HG02623 (cell line): ENCODE data around the gene NECTIN4.

Experiments used
- ATAC-seq: cut with Tn5 transposase; IDR thresholded peaks from one replicate; pipeline ENCODE4 v1.9.1; 2021; ENCODE audit warnings: moderate library complexity; ENCODE audit not compliant: unreplicated experiment

Gene NECTIN4

DNA sequence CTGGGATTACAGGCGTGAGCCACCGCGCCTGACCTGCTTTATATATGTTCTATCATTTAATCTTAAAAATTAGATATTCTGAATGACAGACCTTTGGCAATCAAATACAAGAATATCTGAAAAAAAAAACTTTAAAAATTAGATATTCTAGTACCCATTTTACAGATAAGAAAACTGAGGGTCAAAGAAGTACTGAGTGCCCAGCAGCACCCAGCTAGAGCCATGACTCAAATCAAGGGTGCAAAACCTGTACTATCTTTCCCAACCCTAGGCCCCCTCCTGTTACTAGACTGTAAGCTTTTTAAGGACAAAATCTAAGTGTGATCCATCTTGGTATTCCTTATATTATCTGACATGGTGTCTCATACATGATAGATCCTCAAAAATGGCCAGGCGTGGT, 27.9 kb downstream of the NECTIN4 start:
- ATAC-seq: no peak

GRCh38 chr1:161059293-161059692, 30.1 kb downstream of the NECTIN4 start:
- ATAC-seq: no peak

GRCh38 chr1:161054805-161055204, 34.6 kb downstream of the NECTIN4 start:
- no peak for ATAC-seq

GRCh38 chr1:161054232-161054631, 35.1 kb downstream of the NECTIN4 start:
- no peak for ATAC-seq

GRCh38 chr1:161052899-161053298, 36.5 kb downstream of the NECTIN4 start:
- no peak for ATAC-seq

DNA sequence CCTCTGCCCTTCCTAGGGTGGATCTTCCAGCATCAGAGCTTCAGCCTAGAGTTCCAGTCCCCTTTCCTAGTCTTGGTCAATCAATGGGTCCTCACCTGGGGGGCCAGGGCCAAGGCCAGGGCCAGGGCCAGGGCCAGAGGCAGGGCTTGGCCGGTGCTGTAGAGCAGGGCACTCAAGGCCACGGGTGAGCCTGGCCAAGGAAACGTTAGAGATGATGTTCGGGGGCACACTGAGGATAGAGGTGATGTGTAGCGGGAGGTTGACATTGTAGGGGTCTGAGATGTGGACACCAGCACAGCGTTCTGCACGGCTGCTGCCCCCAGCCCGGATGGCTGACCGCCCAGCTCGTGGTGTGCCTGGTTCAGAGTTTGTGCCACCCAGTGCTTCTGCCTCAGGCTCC, 38.1 kb downstream of the NECTIN4 start:
- no peak for ATAC-seq

DNA sequence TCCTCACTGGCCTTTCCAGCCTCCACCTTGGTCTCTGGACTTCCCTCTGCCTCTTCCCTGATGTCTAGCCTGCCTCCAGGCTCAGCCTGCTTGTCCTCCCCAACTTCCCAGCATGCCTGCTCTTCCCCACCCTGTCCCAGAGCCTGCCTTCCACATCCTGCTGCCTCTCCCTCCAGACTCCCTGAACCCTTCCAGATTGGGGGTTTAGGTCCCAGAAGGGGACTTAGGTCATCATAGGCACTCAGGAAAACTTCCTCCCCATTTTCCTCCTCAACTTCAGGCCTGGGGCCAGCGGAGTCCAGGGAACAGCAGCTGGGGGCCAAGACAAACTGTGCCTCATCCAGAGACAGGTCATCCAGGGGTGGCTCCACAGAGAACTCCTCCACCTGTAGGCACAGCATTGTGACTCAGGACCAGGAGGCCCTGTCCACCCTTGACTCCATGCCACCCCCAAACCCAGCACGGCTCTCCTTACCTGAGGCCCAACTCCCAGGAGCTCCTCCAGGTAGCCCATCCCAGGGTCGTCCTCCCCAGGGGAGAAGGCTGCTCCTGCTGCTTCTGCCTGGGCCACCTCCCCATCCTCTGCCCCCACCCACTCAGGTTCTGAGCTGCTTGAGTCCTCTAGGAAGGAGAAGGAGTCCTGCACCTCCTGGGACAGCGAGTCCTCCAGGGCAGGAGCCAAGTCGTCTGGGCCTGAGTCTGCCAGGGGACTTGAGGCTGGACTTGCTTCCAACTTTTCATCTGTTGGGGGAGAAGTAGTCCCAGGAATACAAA, 40.2 kb downstream of the NECTIN4 start:
- no peak for ATAC-seq

GRCh38 chr1:161047436-161048420, 41.6 kb downstream of the NECTIN4 start:
- ATAC-seq: no peak

DNA sequence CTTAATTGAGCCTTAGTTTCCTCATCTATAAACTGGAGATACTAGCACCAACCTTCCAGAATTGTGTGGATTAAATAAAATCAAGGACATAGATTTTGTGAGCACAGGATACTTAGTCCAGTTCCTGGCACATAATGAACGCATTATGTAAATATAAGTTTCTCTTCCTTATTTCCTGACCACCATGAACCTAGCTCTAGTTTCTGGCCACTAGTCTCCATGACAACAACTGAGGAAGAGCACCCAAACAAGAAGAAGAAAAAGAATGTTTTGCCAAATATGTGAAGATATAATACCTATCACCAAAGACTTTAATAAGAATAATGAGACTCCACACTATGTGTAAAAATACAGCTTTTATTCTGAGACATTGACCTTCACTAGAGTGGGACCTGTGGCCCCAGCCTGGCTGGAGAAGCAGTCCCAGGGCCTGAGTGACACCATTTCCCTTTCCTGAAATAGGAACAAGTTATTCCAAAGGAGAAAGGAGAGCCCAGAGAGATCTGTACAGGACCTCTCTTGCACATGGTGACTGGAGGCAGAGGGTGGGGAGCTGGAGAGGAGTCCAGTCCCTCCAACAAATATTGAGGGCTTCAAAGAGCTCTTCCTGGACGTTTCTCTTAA, 42.6 kb downstream of the NECTIN4 start:
- peak; percentile 28 for ATAC-seq

- peak; percentile 61 for ATAC-seq
Measured at GRCh38 chr1:161045736-161046604, 43.4 kb downstream of the NECTIN4 start, which contains the start of gene USF1. USF1 (minus strand) TSS chr1:161045977; CDS start chr1:161043275, 2,702 bp downstream.

GRCh38 chr1:161044908-161045735, 44.2 kb downstream of the NECTIN4 start:
- peak; percentile 35 for ATAC-seq

DNA sequence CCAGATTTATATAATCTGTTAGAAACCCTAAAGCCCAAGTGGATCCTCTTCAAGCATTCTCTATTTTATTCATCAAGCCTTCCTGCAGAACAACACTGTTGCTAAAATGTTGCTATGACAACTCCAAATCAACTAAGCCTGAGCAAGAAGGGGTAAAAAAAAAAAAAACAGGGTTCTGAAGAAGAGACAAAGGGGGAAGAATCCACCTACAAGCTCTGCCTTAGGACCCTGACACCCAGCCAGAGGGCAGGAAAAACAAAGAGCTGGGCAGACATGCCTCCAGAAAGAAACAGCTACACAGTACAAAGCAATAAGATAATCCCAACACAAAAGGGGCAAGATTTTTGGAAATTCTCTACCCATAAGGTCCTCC, 44.8 kb downstream of the NECTIN4 start:
- no peak for ATAC-seq

- no peak for ATAC-seq
Measured at GRCh38 chr1:161039546-161039945, 49.8 kb downstream of the NECTIN4 start.

DNA sequence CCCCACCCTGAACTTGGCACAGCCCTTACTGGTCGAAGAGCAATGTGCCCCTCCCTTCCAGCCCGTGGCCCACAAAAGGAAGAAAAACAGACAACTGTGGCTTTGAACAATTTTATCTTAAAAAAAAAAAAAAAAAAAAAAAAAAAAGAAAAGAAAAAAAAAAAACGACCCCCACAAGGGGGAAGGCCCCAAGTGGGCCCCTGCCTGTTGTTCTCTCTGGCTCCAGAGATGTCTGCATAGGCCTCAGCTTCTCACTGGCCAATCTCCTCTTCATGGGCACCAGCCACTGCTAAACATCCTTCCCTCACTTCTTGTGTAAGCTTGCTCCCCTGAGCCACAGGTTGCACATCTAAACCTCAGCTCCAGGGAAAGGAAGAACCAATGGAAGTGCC, 50.2 kb downstream of the NECTIN4 start:
- ATAC-seq: no peak

DNA sequence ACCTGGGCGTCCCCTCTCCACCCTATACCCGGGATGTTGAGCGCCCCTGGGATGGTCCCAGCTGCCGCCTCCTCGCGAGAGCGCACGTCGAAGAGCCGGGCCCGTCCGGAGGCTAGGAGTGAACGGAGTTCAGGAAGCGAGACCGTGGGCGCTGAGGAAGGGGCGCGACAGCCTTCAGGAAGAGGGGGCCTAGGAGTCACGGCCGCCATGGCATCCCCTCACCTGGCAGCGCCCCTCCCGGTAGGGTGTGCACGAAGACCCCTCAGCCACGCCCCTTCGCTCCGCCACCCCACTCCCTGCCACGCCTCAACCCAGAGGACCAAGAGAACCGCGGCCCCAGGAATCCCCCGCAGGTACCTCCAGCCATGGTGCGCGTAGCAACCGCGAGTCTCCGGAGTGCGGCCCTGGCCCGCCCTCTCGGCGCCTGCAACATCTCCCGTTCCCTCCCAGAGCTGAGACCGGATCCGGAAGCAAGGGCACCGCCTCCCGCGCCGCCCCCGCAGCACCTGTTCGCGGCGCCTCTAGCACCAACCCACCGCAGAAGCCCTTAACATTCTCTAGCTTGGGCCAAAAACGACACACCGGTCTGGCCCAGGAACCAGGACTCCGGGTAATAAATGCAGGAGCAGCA, 50.7 kb downstream of the NECTIN4 start, which contains the start of gene TSTD1:
TSTD1 (minus strand) TSS at position 442 of the 631 bp plus-strand sequence; CDS start at position 367, 75 bp downstream.
- peak; percentile 81 for ATAC-seq

DNA sequence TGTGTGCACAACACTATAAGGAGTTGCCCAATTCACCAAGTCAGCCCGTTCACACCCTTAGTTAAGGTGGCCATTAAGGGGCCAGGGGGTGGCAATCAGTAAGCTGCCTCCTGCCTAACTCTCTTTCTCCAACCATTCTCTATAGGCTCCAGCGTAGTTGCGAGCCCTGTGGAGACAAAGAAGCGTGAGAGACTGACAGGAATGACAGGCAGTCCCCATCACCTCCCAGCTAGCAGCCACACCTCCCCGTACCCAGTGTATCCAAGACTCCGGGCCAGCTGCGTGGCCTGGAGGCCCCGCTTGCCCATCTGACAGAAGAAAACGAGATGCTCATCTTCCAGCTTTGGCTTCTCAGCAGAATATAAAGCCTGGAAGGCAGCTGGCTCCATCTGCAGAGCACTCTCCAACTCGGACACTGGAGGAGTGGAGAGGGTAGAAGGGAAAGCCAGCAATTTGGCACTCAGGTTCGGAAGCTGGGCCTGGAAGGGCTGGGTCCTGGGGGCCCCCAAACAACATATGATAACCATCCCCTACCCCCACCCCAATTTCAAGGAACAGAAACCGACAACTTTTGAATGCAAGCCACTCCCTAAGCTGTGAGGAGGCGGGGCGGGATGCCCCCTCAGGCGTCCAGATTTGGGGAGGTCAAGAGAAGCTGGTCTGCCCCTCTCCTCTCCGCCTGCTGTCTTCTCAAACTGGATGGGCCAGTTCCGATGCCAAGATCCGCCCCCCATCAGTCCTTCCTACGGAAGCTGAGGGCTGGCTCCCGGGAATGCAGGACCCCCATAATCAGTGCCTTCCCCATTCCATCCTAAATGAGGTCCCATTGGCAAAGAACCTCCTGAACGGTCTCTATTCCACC, 51.5 kb downstream of the NECTIN4 start:
- no peak for ATAC-seq

GRCh38 chr1:161033751-161034150, 55.6 kb downstream of the NECTIN4 start:
- no peak for ATAC-seq

DNA sequence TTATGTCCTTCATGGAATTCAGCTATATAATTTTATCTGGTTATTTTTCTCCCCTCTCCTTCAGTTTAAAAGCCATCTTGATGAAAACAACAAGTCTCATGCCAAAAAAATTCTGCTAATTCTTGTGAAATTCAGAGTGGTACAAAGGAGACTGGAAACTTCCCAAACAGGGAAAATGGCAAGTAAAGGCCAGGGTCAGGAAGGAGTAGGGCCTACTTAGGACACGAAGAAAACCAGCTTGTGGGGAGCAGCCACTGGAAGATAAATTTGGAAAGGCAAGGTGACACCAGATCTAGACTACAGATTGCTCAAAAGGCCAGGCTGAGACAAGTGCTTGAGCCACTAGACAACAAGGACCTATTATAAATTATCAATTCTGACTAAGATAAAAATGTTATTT, 56.9 kb downstream of the NECTIN4 start:
- ATAC-seq: no peak
